CD14-positive monocyte (primary cell): ENCODE data around the gene RPS6KA6. TPM values are rescaled to one million over a fixed set of nuclear protein-coding genes. Genes with fewer than 3 reads are reported as not detected.

Source experiments
- DNase-seq, 3 donors: peaks; one replicate each; pipeline ENCODE4 v3.0.0-alpha.2; 2011 to 2022
- H2AFZ ChIP-seq: 2 replicates; pipeline ENCODE4 v1.6.0; 2012; ENCODE audit warnings: mild to moderate bottlenecking, low read depth, low read length, inconsistent platforms; ENCODE audit not compliant: insufficient read depth, poor library complexity, severe bottlenecking
- H3K27ac ChIP-seq, 2 donors: 1 replicate in 1 of 2; 2 replicates in 1 of 2; pipeline ENCODE4 v1.5.1; 2012 to 2013; ENCODE audit warnings: low read length in 2 of 2, control low read depth in 1 of 2, inconsistent platforms in 1 of 2, low read depth in 1 of 2, mild to moderate bottlenecking in 1 of 2
- H3K27me3 ChIP-seq, 2 donors: one replicate each; pipeline versions ENCODE4 v1.6.0 to v1.6.1; 2011 to 2013; ENCODE audit warnings: low read length in 2 of 2; ENCODE audit not compliant: control insufficient read depth in 2 of 2, insufficient read depth in 2 of 2
- H3K36me3 ChIP-seq, 2 donors: replicated peaks in 1 of 2; 1 replicate in 1 of 2; 2 replicates in 1 of 2; pipeline versions ENCODE4 v1.5.1 to v1.6.1; 2012 to 2013; ENCODE audit warnings: low read length in 2 of 2, control low read depth in 1 of 2, inconsistent platforms in 1 of 2, mild to moderate bottlenecking in 1 of 2; ENCODE audit not compliant: insufficient read depth in 2 of 2, control insufficient read depth in 1 of 2
- H3K4me1 ChIP-seq, 2 donors: 1 replicate in 1 of 2; 2 replicates in 1 of 2; pipeline versions ENCODE4 v1.5.1 to v1.6.1; 2012 to 2013; ENCODE audit warnings: low read length in 2 of 2, control low read depth in 1 of 2, inconsistent platforms in 1 of 2, mild to moderate bottlenecking in 1 of 2, moderate library complexity in 1 of 2; ENCODE audit not compliant: insufficient read depth in 2 of 2, control insufficient read depth in 1 of 2
- H3K4me2 ChIP-seq: replicated peaks from 2 replicates; pipeline ENCODE3; 2012; ENCODE audit warnings: low read length, moderate library complexity, mild to moderate bottlenecking; ENCODE audit not compliant: poor library complexity, severe bottlenecking; ENCODE audit errors: extremely low read depth
- H3K4me3 ChIP-seq, 3 experiments: fragments of 200-600 bp in 1 of 3; sonication (generic) in 1 of 3; replicated peaks in 1 of 3; 1 replicate in 2 of 3; 2 replicates in 1 of 3; pipeline ENCODE4 v1.5.1; 2011 to 2013; ENCODE audit warnings: low read length in 3 of 3, mild to moderate bottlenecking in 3 of 3, control low read depth in 2 of 3, low read depth in 2 of 3, inconsistent platforms in 1 of 3, moderate library complexity in 1 of 3
- H3K79me2 ChIP-seq: 2 replicates; pipeline ENCODE4 v1.6.0; 2012; ENCODE audit warnings: mild to moderate bottlenecking, control low read depth, inconsistent platforms, low read length, moderate library complexity; ENCODE audit not compliant: insufficient read depth
- H3K9ac ChIP-seq: 2 replicates; pipeline ENCODE4 v1.6.0; 2017; ENCODE audit warnings: low read length, mild to moderate bottlenecking; ENCODE audit not compliant: insufficient read depth, poor library complexity, severe bottlenecking
- H3K9me3 ChIP-seq, 2 donors: replicated peaks in 1 of 2; 1 replicate in 1 of 2; 2 replicates in 1 of 2; pipeline versions ENCODE4 v1.5.1 to v1.6.1; 2012 to 2013; ENCODE audit warnings: low read length in 2 of 2, control low read depth in 1 of 2; ENCODE audit not compliant: control insufficient read depth in 1 of 2, insufficient read depth in 1 of 2
- H4K20me1 ChIP-seq: 2 replicates; pipeline ENCODE4 v1.6.0; 2012; ENCODE audit warnings: mild to moderate bottlenecking, low read length, control low read depth, moderate library complexity; ENCODE audit not compliant: insufficient read depth
- H3K27ac Mint-ChIP-seq, 7 donors: one replicate each; pipeline ENCODE4 v1.8.0; 2020; ENCODE audit warnings: mild to moderate bottlenecking in 7 of 7, mixed read lengths in 7 of 7, moderate library complexity in 6 of 7, inconsistent platforms in 2 of 7
- H3K27me3 Mint-ChIP-seq, 3 donors: one replicate each; pipeline ENCODE4 v1.8.0; 2021 to 2022; ENCODE audit warnings: low read depth in 3 of 3, mild to moderate bottlenecking in 3 of 3, mixed read lengths in 3 of 3, moderate library complexity in 3 of 3, inconsistent platforms in 1 of 3
- H3K36me3 Mint-ChIP-seq, 2 donors: one replicate each; pipeline ENCODE4 v1.8.0; 2020; ENCODE audit warnings: mixed read lengths in 2 of 2, inconsistent platforms in 1 of 2, mild to moderate bottlenecking in 1 of 2
- H3K4me1 Mint-ChIP-seq: one replicate; pipeline ENCODE4 v1.8.0; 2020; ENCODE audit warnings: mild to moderate bottlenecking, mixed read lengths
- H3K4me3 Mint-ChIP-seq, 2 donors: one replicate each; pipeline ENCODE4 v1.8.0; 2020; ENCODE audit warnings: mild to moderate bottlenecking in 2 of 2, mixed read lengths in 2 of 2, moderate library complexity in 1 of 2
- H3K9me3 Mint-ChIP-seq, 7 donors: one replicate each; pipeline ENCODE4 v1.8.0; 2020 to 2022; ENCODE audit warnings: mixed read lengths in 7 of 7, mild to moderate bottlenecking in 6 of 7, moderate library complexity in 6 of 7, inconsistent platforms in 2 of 7
- WGBS: methylation state at CpG from one replicate; pipeline ENCODE4 v1.1.5; 2013; ENCODE audit warnings: missing lambda C conversion rate; ENCODE audit not compliant: insufficient coverage; 5-methylcytosine and 5-hydroxymethylcytosine counted together
- intact Hi-C, 2 donors: fragments of 100-400 bp; cut with micrococcal nuclease; formaldehyde crosslinking; loops; one replicate each; pipeline versions ENCODE4 v1.15.0 to v1.15.1; 2023
- polyA plus RNA-seq, 3 donors: library from polyadenylated mRNA; depleted of rRNA in 1 of 3; unstranded in 2 of 3; stranded (reverse) in 1 of 3; fragments of 300-500 nt in 2 of 3; fragments of >200 nt in 1 of 3; fragmentation: Illumina TruSeq in 2 of 3; gene quantifications; 1 replicate in 2 of 3; 2 replicates in 1 of 3; pipeline ENCODE4 v1.2.3, GENCODE V29; 2012 to 2021
- TF ChIP-seq, protein P1 (sequence below): fragments of 200-600 bp; IDR thresholded peaks from one replicate; pipeline ENCODE4 v1.8.0; 2022; ENCODE audit warnings: antibody characterized with exemption, mild to moderate bottlenecking

The RPS6KA6 gene
- polyA plus RNA-seq, 3 donors: not detected

GRCh38 chrX:84223261-84223660 lies 35.3 kb upstream of the RPS6KA6 start:
- intact Hi-C loops: no loop called here
- no peak overlapping the region for H3K27ac ChIP-seq
- H3K4me2 ChIP-seq: no peak overlapping the region

GRCh38 chrX:84221181-84221580 lies 33.2 kb upstream of the RPS6KA6 start:
- H3K9me3 Mint-ChIP-seq: peaks cover 0 to 3% (median 0%) of the 10 kb centered on the region in 7 donors
- H3K36me3 ChIP-seq: no peaks in the 10 kb centered on the region
- intact Hi-C loops: no loop called here
- no peaks in the 10 kb centered on the region for H3K4me1 ChIP-seq
- no peaks in the 10 kb centered on the region for H3K36me3 Mint-ChIP-seq
- no peak overlapping the region for H3K27ac Mint-ChIP-seq
- no CpG with 5 or more reads among the region's 2 CpGs for WGBS
- H3K9ac ChIP-seq: no peak overlapping the region
- no peaks in the 10 kb centered on the region for H4K20me1 ChIP-seq
- DNase-seq: no peak
- H3K27me3 ChIP-seq: no peaks in the 10 kb centered on the region
- no peaks in the 10 kb centered on the region for H3K27me3 Mint-ChIP-seq
- TF ChIP-seq, protein P1, sequence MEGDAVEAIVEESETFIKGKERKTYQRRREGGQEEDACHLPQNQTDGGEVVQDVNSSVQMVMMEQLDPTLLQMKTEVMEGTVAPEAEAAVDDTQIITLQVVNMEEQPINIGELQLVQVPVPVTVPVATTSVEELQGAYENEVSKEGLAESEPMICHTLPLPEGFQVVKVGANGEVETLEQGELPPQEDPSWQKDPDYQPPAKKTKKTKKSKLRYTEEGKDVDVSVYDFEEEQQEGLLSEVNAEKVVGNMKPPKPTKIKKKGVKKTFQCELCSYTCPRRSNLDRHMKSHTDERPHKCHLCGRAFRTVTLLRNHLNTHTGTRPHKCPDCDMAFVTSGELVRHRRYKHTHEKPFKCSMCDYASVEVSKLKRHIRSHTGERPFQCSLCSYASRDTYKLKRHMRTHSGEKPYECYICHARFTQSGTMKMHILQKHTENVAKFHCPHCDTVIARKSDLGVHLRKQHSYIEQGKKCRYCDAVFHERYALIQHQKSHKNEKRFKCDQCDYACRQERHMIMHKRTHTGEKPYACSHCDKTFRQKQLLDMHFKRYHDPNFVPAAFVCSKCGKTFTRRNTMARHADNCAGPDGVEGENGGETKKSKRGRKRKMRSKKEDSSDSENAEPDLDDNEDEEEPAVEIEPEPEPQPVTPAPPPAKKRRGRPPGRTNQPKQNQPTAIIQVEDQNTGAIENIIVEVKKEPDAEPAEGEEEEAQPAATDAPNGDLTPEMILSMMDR: no peak
- no peak overlapping the region for H3K4me3 ChIP-seq
- no peaks in the 10 kb centered on the region for H3K79me2 ChIP-seq
- H3K9me3 ChIP-seq: no peaks in the 10 kb centered on the region
- H3K4me1 Mint-ChIP-seq: no peaks in the 10 kb centered on the region
- H3K27ac ChIP-seq: no peak overlapping the region
- no peak overlapping the region for H3K4me2 ChIP-seq
- H3K4me3 Mint-ChIP-seq: no peak overlapping the region
- no peak overlapping the region for H2AFZ ChIP-seq

More at GRCh38 chrX:84223261-84223660, 35.3 kb upstream of the RPS6KA6 start:
- H3K36me3 ChIP-seq: no peaks in the 10 kb centered on the region
- no peak overlapping the region for H3K9ac ChIP-seq
- H3K4me1 Mint-ChIP-seq: no peaks in the 10 kb centered on the region
- H3K36me3 Mint-ChIP-seq: no peaks in the 10 kb centered on the region
- H3K27me3 ChIP-seq: no peaks in the 10 kb centered on the region
- peaks cover 0 to 3% (median 0%) of the 10 kb centered on the region in 7 donors for H3K9me3 Mint-ChIP-seq
- no peak overlapping the region for H3K4me3 Mint-ChIP-seq
- DNase-seq: no peak
- TF ChIP-seq, protein P1: no peak
- H4K20me1 ChIP-seq: no peaks in the 10 kb centered on the region
- no peak overlapping the region for H3K4me3 ChIP-seq
- no peaks in the 10 kb centered on the region for H3K9me3 ChIP-seq
- H3K79me2 ChIP-seq: no peaks in the 10 kb centered on the region
- H3K27ac Mint-ChIP-seq: no peak overlapping the region
- no peaks in the 10 kb centered on the region for H3K27me3 Mint-ChIP-seq
- H3K4me1 ChIP-seq: no peaks in the 10 kb centered on the region
- no peak overlapping the region for H2AFZ ChIP-seq
